IMR-90 (cell line): ENCODE data around the gene ILF3. TPM values are rescaled to one million over a fixed set of nuclear protein-coding genes. Genes with fewer than 3 reads are reported as not detected.

Source experiments
- ATAC-seq: fragments of 200-7000 bp; cut with Tn5 transposase; 2 replicates; pipeline ENCODE4 v1.9.1; 2020; ENCODE audit warnings: low read depth, mild to moderate bottlenecking, moderate library complexity
- BruUV-seq: library from RNA; stranded (reverse); fragments of 400-500 nt; replicated peaks from 2 replicates; lab custom pipeline; 2021; lab: Mats Ljungman, UMichigan
- CTCF ChIA-PET: fragments of 300-600 bp; formaldehyde crosslinking; extraction: SDS; loops from one replicate; lab custom pipeline; 2021; ENCODE audit warnings: antibody characterized with exemption; lab: Yijun Ruan, JAX
- POLR2A ChIA-PET: fragments of 300-600 bp; sonication (Branson Sonifier 250); formaldehyde crosslinking; loops from one replicate; lab custom pipeline; 2022; ENCODE audit warnings: antibody characterized with exemption; ENCODE audit not compliant: unreplicated experiment; lab: Charles Lee
- DNase-seq: peaks from one replicate; pipeline ENCODE4 v3.0.0; 2013
- H2AFZ ChIP-seq: replicated peaks from 2 replicates; pipeline ENCODE3; 2013; ENCODE audit warnings: low read length, mild to moderate bottlenecking; ENCODE audit not compliant: poor library complexity
- H2AK5ac ChIP-seq: 2 replicates; pipeline ENCODE4 v1.6.1; 2013; ENCODE audit warnings: low read depth, low read length, inconsistent platforms
- H2AK9ac ChIP-seq: replicated peaks from 2 replicates; pipeline ENCODE3; 2013; ENCODE audit warnings: mild to moderate bottlenecking, low read depth, low read length, moderate library complexity; ENCODE audit not compliant: poor library complexity
- H2BK120ac ChIP-seq: 2 replicates; pipeline ENCODE4 v1.6.1; 2013; ENCODE audit warnings: low read depth, low read length, inconsistent platforms
- H2BK15ac ChIP-seq: 3 replicates; pipeline ENCODE4 v1.6.1; 2013; ENCODE audit warnings: low read depth, low read length, inconsistent platforms
- H2BK20ac ChIP-seq: 2 replicates; pipeline ENCODE4 v1.6.1; 2013; ENCODE audit warnings: low read depth, mild to moderate bottlenecking, inconsistent platforms, low read length, moderate library complexity
- H2BK5ac ChIP-seq: 2 replicates; pipeline ENCODE4 v1.6.1; 2013; ENCODE audit warnings: mild to moderate bottlenecking, low read depth, low read length, inconsistent platforms; ENCODE audit not compliant: poor library complexity, severe bottlenecking
- H3K14ac ChIP-seq: replicated peaks from 2 replicates; pipeline ENCODE4 v1.6.1; 2013; ENCODE audit warnings: low read depth, low read length, inconsistent platforms
- H3K18ac ChIP-seq: 2 replicates; pipeline ENCODE4 v1.6.1; 2013; ENCODE audit warnings: low read depth, low read length, control low read depth
- H3K23ac ChIP-seq: 2 replicates; pipeline ENCODE4 v1.6.1; 2013; ENCODE audit warnings: low read depth, low read length, inconsistent platforms
- H3K27ac ChIP-seq: 2 replicates; pipeline ENCODE4 v1.5.1; 2013; ENCODE audit warnings: mild to moderate bottlenecking, control low read depth, low read length; ENCODE audit not compliant: insufficient read depth
- H3K27me3 ChIP-seq: 2 replicates; pipeline ENCODE4 v1.6.1; 2013; ENCODE audit warnings: low read length; ENCODE audit not compliant: control insufficient read depth, insufficient read depth
- H3K36me3 ChIP-seq: 2 replicates; pipeline ENCODE4 v1.6.1; 2013; ENCODE audit warnings: low read length, mixed read lengths; ENCODE audit not compliant: control insufficient read depth, insufficient read depth
- H3K4ac ChIP-seq: 2 replicates; pipeline ENCODE4 v1.6.1; 2013; ENCODE audit warnings: low read depth, low read length, inconsistent platforms
- H3K4me1 ChIP-seq: 2 replicates; pipeline ENCODE4 v1.6.1; 2013; ENCODE audit warnings: low read length, mixed read lengths; ENCODE audit not compliant: control insufficient read depth, insufficient read depth
- H3K4me2 ChIP-seq: 2 replicates; pipeline ENCODE4 v1.6.1; 2013; ENCODE audit warnings: low read depth, mild to moderate bottlenecking, control low read depth, low read length, moderate library complexity
- H3K4me3 ChIP-seq: 2 replicates; pipeline ENCODE4 v1.5.1; 2013; ENCODE audit warnings: low read depth, mild to moderate bottlenecking, control low read depth, low read length, moderate library complexity; ENCODE audit not compliant: insufficient read depth
- H3K56ac ChIP-seq: 2 replicates; pipeline ENCODE4 v1.6.1; 2013; ENCODE audit warnings: low read length, inconsistent platforms; ENCODE audit not compliant: insufficient read depth; ENCODE audit errors: extremely low read depth
- H3K79me1 ChIP-seq, 2 experiments: 2 replicates each; pipeline ENCODE4 v1.6.1; 2013; ENCODE audit warnings: low read length in 2 of 2, inconsistent platforms in 1 of 2, low read depth in 1 of 2
- H3K9ac ChIP-seq: 2 replicates; pipeline ENCODE4 v1.6.1; 2013; ENCODE audit warnings: low read depth, low read length, control low read depth
- H3K9me1 ChIP-seq: 2 replicates; pipeline ENCODE4 v1.6.1; 2013; ENCODE audit warnings: low read length, inconsistent platforms; ENCODE audit not compliant: insufficient read depth
- H3K9me3 ChIP-seq: 2 replicates; pipeline ENCODE4 v1.6.1; 2013; ENCODE audit warnings: low read length; ENCODE audit not compliant: control insufficient read depth, insufficient read depth
- H4K20me1 ChIP-seq: 2 replicates; pipeline ENCODE4 v1.6.1; 2013; ENCODE audit warnings: low read length, inconsistent platforms; ENCODE audit not compliant: insufficient read depth
- H4K5ac ChIP-seq: 2 replicates; pipeline ENCODE4 v1.6.1; 2013; ENCODE audit warnings: mild to moderate bottlenecking, low read depth, low read length, control low read depth
- H4K8ac ChIP-seq, 2 experiments: 2 replicates each; pipeline ENCODE4 v1.6.1; 2013; ENCODE audit warnings: low read depth in 2 of 2, low read length in 2 of 2, control low read depth in 1 of 2, inconsistent platforms in 1 of 2
- H4K91ac ChIP-seq: 2 replicates; pipeline ENCODE4 v1.6.1; 2013; ENCODE audit warnings: low read depth, low read length, inconsistent platforms; ENCODE audit not compliant: insufficient read depth
- BHLHE40 ChIP-seq: fragments of 150-350 bp; IDR thresholded peaks from 2 replicates; pipeline ENCODE4 v1.6.1; 2016; ENCODE audit warnings: mild to moderate bottlenecking, low read depth, low read length
- CHD1 ChIP-seq: IDR thresholded peaks from 2 replicates; pipeline ENCODE4 v1.6.1; 2012; ENCODE audit warnings: low read depth, low read length, improper control_type of control experiment
- FOS ChIP-seq: fragments of 150-350 bp; IDR thresholded peaks from 2 replicates; pipeline ENCODE4 v1.6.1; 2016; ENCODE audit warnings: low read depth, low read length
- MAFK ChIP-seq: IDR thresholded peaks from 2 replicates; pipeline ENCODE4 v1.6.1; 2012; ENCODE audit warnings: low read depth, low read length, improper control_type of control experiment
- MAZ ChIP-seq: IDR thresholded peaks from 2 replicates; pipeline ENCODE4 v1.6.1; 2012; ENCODE audit warnings: low read depth, mild to moderate bottlenecking, low read length, improper control_type of control experiment, moderate library complexity, borderline replicate concordance
- MXI1 ChIP-seq: IDR thresholded peaks from 2 replicates; pipeline ENCODE4 v1.6.1; 2012; ENCODE audit warnings: low read depth, mild to moderate bottlenecking, low read length, moderate library complexity, borderline replicate concordance
- NFE2L2 ChIP-seq: fragments of 150-350 bp; IDR thresholded peaks from 2 replicates; pipeline ENCODE4 v1.6.1; 2016; ENCODE audit warnings: low read depth, mild to moderate bottlenecking, low read length
- POLR2A ChIP-seq: IDR thresholded peaks from 2 replicates; pipeline ENCODE4 v1.6.1; 2012; ENCODE audit warnings: mild to moderate bottlenecking, low read depth, low read length
- RAD21 ChIP-seq: IDR thresholded peaks from 2 replicates; pipeline ENCODE4 v1.6.1; 2012; ENCODE audit warnings: low read length, improper control_type of control experiment
- RCOR1 ChIP-seq: IDR thresholded peaks from 2 replicates; pipeline ENCODE4 v1.6.1; 2012; ENCODE audit warnings: mild to moderate bottlenecking, low read length, improper control_type of control experiment; ENCODE audit not compliant: insufficient replicate concordance
- SMC3 ChIP-seq: fragments of 150-350 bp; IDR thresholded peaks from 2 replicates; pipeline ENCODE4 v1.6.1; 2016; ENCODE audit warnings: low read depth, mild to moderate bottlenecking, antibody characterized with exemption, low read length, moderate library complexity
- WGBS, 2 experiments: methylation state at CpG; one replicate each; pipeline versions ENCODE4 v1.1.5 to v1.1.7; 2013; ENCODE audit warnings: missing lambda C conversion rate in 2 of 2; ENCODE audit not compliant: insufficient read length in 1 of 2; ENCODE audit errors: extremely low coverage in 2 of 2; 5-methylcytosine and 5-hydroxymethylcytosine counted together
- dilution Hi-C: fragments of 300-500 bp; cut with HindIII; formaldehyde crosslinking; loops from one replicate; pipeline ENCODE4 v1.14.3; 2018; ENCODE audit warnings: low sequenced_read_pairs; ENCODE audit not compliant: unreplicated experiment
- in situ Hi-C: fragments of 300-500 bp; cut with MboI; formaldehyde crosslinking; loops from 3 replicates; pipeline ENCODE4 v1.14.3; 2019; ENCODE audit warnings: low sequenced_read_pairs, inconsistent platforms, mixed read lengths
- intact Hi-C: fragments of 100-400 bp; cut with micrococcal nuclease; formaldehyde crosslinking; loops from 2 replicates; pipeline ENCODE4 v1.10.0; 2022
- polyA plus RNA-seq, 3 experiments: library from polyadenylated mRNA; depleted of rRNA; stranded (reverse); fragments of >200 nt; gene quantifications; 2 replicates each; pipeline ENCODE4 v1.2.3, GENCODE V29; 2012; ENCODE audit warnings: low replicate concordance in 1 of 3
- total RNA-seq: library from RNA; depleted of rRNA; stranded (reverse); fragments of >200 nt; gene quantifications from 2 replicates; pipeline ENCODE4 v1.2.3, GENCODE V29; 2012
- TF ChIP-seq, protein P1 (sequence below): fragments of 150-350 bp; IDR thresholded peaks from 2 replicates; pipeline ENCODE4 v1.6.1; 2017; ENCODE audit warnings: mild to moderate bottlenecking, antibody characterized with exemption, low read length, low read depth
- TF ChIP-seq, protein P2 (sequence below): conservative IDR thresholded peaks from 2 replicates; pipeline ENCODE4 v1.5.1; 2012; ENCODE audit warnings: mild to moderate bottlenecking, low read depth, low read length, improper control_type of control experiment
- TF ChIP-seq, protein P3 (sequence below): fragments of 150-350 bp; IDR thresholded peaks from 2 replicates; pipeline ENCODE4 v1.6.1; 2016; ENCODE audit warnings: low read depth, mild to moderate bottlenecking, low read length, moderate library complexity, borderline replicate concordance

Gene ILF3
- total and polyA plus RNA-seq, 2 of the 4 experiments (the other 2 are of a cell fraction), result 120 to 166 TPM

DNA sequence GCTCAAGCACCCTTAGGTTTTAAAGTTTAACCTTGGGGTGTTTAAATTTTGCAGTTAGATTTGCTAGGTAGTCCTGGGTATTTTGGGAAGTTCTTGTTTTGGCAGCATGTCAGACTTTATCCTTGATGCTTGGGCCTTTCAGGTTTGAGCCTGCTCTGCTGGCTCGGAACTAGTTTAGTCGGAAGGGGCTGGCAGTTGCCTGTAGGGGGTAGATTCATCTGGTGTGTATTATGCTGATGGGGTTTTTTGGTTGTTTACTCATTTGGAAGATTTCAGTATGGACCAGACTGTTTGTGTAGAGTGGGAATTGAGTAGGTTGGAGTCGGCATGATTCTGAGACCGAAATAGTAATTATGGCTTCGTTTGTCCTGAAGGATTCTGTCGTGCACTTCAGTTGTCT, 15.1 kb downstream of the ILF3 start:
- no peak overlapping the region for H3K4ac ChIP-seq
- H4K91ac ChIP-seq, result no peak overlapping the region
- peaks cover 9 to 64% of the 10 kb centered on the region in 2 experiments for H3K79me1 ChIP-seq
- TF ChIP-seq MXI1 (no peak), MAZ (no peak), MAFK (no peak), FOS (no peak), POLR2A (no peak), BHLHE40 (no peak), SMC3 (no peak), NFE2L2 (no peak), RAD21 (no peak), RCOR1 (no peak), CHD1 (no peak)
- TF ChIP-seq, protein P1, sequence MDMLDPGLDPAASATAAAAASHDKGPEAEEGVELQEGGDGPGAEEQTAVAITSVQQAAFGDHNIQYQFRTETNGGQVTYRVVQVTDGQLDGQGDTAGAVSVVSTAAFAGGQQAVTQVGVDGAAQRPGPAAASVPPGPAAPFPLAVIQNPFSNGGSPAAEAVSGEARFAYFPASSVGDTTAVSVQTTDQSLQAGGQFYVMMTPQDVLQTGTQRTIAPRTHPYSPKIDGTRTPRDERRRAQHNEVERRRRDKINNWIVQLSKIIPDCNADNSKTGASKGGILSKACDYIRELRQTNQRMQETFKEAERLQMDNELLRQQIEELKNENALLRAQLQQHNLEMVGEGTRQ, result no peak
- TF ChIP-seq, protein P2, sequence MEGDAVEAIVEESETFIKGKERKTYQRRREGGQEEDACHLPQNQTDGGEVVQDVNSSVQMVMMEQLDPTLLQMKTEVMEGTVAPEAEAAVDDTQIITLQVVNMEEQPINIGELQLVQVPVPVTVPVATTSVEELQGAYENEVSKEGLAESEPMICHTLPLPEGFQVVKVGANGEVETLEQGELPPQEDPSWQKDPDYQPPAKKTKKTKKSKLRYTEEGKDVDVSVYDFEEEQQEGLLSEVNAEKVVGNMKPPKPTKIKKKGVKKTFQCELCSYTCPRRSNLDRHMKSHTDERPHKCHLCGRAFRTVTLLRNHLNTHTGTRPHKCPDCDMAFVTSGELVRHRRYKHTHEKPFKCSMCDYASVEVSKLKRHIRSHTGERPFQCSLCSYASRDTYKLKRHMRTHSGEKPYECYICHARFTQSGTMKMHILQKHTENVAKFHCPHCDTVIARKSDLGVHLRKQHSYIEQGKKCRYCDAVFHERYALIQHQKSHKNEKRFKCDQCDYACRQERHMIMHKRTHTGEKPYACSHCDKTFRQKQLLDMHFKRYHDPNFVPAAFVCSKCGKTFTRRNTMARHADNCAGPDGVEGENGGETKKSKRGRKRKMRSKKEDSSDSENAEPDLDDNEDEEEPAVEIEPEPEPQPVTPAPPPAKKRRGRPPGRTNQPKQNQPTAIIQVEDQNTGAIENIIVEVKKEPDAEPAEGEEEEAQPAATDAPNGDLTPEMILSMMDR, result no peak
- TF ChIP-seq, protein P3, sequence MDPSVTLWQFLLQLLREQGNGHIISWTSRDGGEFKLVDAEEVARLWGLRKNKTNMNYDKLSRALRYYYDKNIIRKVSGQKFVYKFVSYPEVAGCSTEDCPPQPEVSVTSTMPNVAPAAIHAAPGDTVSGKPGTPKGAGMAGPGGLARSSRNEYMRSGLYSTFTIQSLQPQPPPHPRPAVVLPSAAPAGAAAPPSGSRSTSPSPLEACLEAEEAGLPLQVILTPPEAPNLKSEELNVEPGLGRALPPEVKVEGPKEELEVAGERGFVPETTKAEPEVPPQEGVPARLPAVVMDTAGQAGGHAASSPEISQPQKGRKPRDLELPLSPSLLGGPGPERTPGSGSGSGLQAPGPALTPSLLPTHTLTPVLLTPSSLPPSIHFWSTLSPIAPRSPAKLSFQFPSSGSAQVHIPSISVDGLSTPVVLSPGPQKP, result no peak
- H3K4me1 ChIP-seq, result peaks cover 10% of the 10 kb centered on the region
- DNase-seq (no peak), ATAC-seq (no peak)
- ChIA-PET POLR2A (interaction anchor here (0.6 kb wide), 1 partner anchor 59 kb away, joined by 3 read pairs; no protein-coding TSS in a partner anchor), CTCF (no interaction called here)
- no peak overlapping the region for H2AK5ac ChIP-seq
- H3K9ac ChIP-seq, result no peak overlapping the region
- no peak overlapping the region for H2BK5ac ChIP-seq
- no peak overlapping the region for H2BK15ac ChIP-seq
- H3K56ac ChIP-seq, result no peak overlapping the region
- no peak overlapping the region for H3K18ac ChIP-seq
- H3K4me2 ChIP-seq, result no peak overlapping the region
- H3K27ac ChIP-seq, result no peak overlapping the region
- H3K36me3 ChIP-seq, result peaks cover 29% of the 10 kb centered on the region
- H3K4me3 ChIP-seq, result no peak overlapping the region
- in situ Hi-C loops, result no loop called here
- H4K5ac ChIP-seq, result no peak overlapping the region
- no peaks in the 10 kb centered on the region for H3K9me3 ChIP-seq
- H2AK9ac ChIP-seq, result no peak overlapping the region
- peaks cover 18% of the 10 kb centered on the region for H3K9me1 ChIP-seq
- WGBS, 2 experiments, result 81% methylated on average over 6 of the region's 6 CpGs; no CpG with 5 or more reads in 1 of the 2 experiments
- H3K14ac ChIP-seq, result no peak overlapping the region
- no peak overlapping the region for H2BK120ac ChIP-seq
- no peaks in the 10 kb centered on the region for H3K27me3 ChIP-seq
- peaks cover 98% of the 10 kb centered on the region for H4K20me1 ChIP-seq
- no peak overlapping the region for H4K8ac ChIP-seq
- H2BK20ac ChIP-seq, result no peak overlapping the region
- intact Hi-C loops, result no loop called here
- H2AFZ ChIP-seq, result no peak overlapping the region
- dilution Hi-C loops, result no loop called here
- no peak overlapping the region for H3K23ac ChIP-seq
- no TSS peak for BruUV-seq
